GM19035 (cell line): ENCODE measurements around the gene MALSU1.

Experiments
- ATAC-seq: cut with Tn5 transposase; IDR thresholded peaks from one replicate; pipeline ENCODE4 v1.9.1; 2021; ENCODE audit not compliant: unreplicated experiment

MALSU1 gene

GRCh38 chr7:23298885-23299769 is at the start of gene MALSU1:
MALSU1 (plus strand) TSS chr7:23299339; CDS start chr7:23299353, 14 bp downstream.
- peak; percentile 99 for ATAC-seq

GRCh38 chr7:23249486-23249885 is 49.7 kb upstream of the MALSU1 start:
- ATAC-seq, result no peak

GRCh38 chr7:23254051-23254681 is 45.0 kb upstream of the MALSU1 start:
- no peak for ATAC-seq

- ATAC-seq, result no peak
Observed at GRCh38 chr7:23256731-23257130, 42.4 kb upstream of the MALSU1 start.

- no peak for ATAC-seq
Observed at GRCh38 chr7:23260371-23260770, 38.8 kb upstream of the MALSU1 start.

GRCh38 chr7:23261843-23262452 is 37.2 kb upstream of the MALSU1 start:
- peak; percentile 84 for ATAC-seq

GRCh38 chr7:23264916-23265458 is 34.2 kb upstream of the MALSU1 start:
- no peak for ATAC-seq

GRCh38 chr7:23266918-23267317 is 32.2 kb upstream of the MALSU1 start:
- ATAC-seq, result no peak

- no peak for ATAC-seq
Observed at GRCh38 chr7:23267357-23267756, 31.8 kb upstream of the MALSU1 start.

- ATAC-seq, result no peak
Observed at GRCh38 chr7:23268167-23268566, 31.0 kb upstream of the MALSU1 start.

GRCh38 chr7:23268746-23269145 is 30.4 kb upstream of the MALSU1 start:
- ATAC-seq, result no peak

- ATAC-seq, result no peak
Observed at GRCh38 chr7:23272275-23272674, 26.9 kb upstream of the MALSU1 start.

GRCh38 chr7:23273141-23273599 is 26.0 kb upstream of the MALSU1 start:
- ATAC-seq, result peak; percentile 99

GRCh38 chr7:23275912-23276311 is 23.2 kb upstream of the MALSU1 start:
- no peak for ATAC-seq

GRCh38 chr7:23276376-23276775 is 22.8 kb upstream of the MALSU1 start:
- no peak for ATAC-seq

GRCh38 chr7:23276947-23277346 is 22.2 kb upstream of the MALSU1 start:
- ATAC-seq, result no peak

- no peak for ATAC-seq
Observed at GRCh38 chr7:23277359-23277989, 21.7 kb upstream of the MALSU1 start.

GRCh38 chr7:23279819-23280525 is 19.2 kb upstream of the MALSU1 start:
- no peak for ATAC-seq

- no peak for ATAC-seq
Observed at GRCh38 chr7:23283086-23283485, 16.1 kb upstream of the MALSU1 start.

GRCh38 chr7:23284871-23285270 is 14.3 kb upstream of the MALSU1 start:
- ATAC-seq, result no peak
